Stimulated activated CD4-positive, alpha-beta T cell treated with anti-CD3 and anti-CD28 coated beads, Interleukin-2, amount 100 ng/mL, for 24 hours (primary cell): ENCODE measurements around the gene CCL1.
A peak's percentile ranks its signal among the peaks of the same experiment; 100 is the strongest.

Source experiments
- DNase-seq, 2 donors: peaks; one replicate each; pipeline ENCODE4 v3.0.0-alpha.2; 2020

The CCL1 gene

DNA sequence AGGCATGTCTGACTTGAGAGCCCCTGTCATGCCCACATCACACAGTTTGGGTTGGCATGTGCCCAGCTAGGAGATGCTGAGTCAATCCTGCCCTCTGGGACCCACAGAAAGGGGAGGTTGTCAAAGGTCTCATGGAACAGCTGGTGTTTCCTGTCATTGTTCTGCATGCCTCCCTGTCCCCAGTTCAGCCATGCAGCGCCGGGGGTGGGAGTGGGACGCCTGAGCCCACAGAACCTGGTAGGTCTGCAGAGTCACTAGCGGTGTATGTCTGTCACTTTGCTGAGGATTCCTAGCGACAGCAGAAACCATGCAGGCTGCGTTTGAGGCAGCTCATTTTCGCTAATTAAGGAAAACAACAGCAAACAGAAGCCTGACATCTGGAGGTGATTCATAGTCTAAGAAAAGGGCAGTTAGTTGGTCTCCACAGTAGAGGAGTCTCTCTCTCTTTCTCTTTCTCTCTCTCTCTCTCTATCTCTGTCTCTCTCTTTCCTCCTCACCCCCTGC, 19.6 kb upstream of the CCL1 start:
- peak; percentile 28 to 57 for DNase-seq

- no peak for DNase-seq
Observed at GRCh38 chr17:34379868-34380267, 16.8 kb upstream of the CCL1 start.

DNA sequence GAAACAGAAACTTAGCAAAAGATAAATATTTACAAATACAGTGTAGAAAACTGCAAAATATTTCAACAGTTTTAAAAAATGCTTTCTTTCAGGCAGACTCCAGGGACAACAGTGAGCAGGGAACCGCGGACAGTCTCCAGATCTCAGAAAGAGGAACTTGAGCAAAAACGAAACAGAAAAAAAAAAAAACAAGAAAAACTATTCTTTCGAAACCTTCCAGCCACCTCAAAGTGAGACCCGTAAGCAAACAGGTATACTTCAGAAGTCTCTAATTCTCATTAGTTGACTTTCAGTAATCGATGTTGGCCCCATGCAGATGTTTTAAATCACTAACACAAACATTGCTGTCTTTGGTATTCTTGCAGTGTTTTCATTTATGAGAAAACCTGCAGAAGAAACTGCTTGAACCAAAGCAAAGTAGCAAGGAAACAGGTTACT, 15.7 kb upstream of the CCL1 start:
- DNase-seq: peak in 1 of 2 donors; percentile 31

DNA sequence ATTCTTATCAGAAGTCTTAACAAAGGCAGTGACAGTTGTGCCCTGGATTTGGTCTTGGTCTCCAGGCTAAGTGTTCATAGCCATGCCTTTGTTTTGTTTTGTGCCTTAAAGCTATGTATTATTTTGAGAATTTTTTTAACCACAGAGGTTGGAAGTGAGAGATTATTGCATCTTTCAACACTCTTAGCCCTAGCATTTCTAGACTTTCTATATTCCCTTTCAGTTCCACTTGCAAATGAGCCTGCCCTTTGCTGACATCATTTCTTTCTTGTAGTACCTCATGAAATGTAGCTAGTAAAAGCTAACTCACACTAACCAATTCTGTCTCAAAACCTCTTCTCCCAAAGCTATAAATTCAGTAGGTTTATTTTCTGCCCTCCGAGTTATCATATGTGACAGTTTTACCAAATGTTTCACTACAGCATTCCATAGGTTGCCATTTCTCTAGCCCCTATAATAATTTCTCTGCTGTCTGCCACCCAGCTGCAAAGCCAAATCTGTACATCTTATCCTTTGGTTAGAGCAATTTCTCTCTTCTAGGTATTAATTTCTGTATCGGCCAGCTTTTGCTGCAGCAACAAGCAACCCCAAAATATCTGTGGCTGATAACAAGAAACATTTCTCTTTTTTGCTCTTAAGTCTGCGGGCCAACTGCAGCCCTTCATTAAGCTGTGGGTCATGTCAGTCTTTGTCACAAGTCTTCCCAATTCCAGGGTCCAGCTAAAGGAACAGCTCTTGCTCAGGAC, 14.2 kb upstream of the CCL1 start:
- no peak for DNase-seq

- DNase-seq: no peak
Observed at GRCh38 chr17:34375426-34375997, 12.5 kb upstream of the CCL1 start.

DNA sequence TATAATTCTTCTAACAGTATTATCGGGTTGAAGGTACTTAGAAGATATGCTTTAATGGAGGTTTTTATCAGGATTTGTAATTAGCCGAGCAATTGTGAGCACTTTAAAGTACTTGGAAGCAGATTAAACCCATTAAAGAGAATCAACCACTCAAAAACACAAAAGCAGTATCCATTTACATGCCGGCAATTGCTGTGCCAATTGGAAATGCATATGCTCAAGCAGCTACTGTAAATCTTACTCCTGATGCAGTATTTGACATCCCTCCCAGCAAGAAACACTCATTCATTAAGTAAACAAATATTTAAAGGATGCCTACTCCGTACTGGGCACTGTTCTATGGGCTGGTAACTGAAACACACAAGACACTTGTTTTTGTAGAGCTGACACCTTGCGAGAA, 11.4 kb upstream of the CCL1 start:
- no peak for DNase-seq

GRCh38 chr17:34371405-34372100, 8.5 kb upstream of the CCL1 start:
- no peak for DNase-seq

DNA sequence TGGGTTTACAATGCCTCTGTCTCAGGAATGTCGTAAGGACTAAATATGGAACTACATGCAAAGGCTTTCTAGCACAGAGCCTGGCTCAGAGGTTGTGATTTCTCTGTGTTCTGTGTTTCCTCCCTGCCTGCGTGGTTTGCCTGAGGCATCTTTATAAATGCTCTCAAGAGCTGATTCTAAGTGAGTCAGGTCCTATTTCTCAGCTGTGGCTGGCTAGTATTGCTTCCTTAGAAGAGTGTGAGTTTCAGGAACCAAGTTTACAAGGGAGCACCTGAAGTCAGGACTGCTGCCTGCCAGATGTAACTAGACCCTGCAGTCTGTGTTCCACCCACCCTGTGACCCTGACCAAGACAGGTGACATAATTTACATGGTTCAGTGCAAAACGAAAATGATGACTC, 8.0 kb upstream of the CCL1 start:
- no peak for DNase-seq

DNA sequence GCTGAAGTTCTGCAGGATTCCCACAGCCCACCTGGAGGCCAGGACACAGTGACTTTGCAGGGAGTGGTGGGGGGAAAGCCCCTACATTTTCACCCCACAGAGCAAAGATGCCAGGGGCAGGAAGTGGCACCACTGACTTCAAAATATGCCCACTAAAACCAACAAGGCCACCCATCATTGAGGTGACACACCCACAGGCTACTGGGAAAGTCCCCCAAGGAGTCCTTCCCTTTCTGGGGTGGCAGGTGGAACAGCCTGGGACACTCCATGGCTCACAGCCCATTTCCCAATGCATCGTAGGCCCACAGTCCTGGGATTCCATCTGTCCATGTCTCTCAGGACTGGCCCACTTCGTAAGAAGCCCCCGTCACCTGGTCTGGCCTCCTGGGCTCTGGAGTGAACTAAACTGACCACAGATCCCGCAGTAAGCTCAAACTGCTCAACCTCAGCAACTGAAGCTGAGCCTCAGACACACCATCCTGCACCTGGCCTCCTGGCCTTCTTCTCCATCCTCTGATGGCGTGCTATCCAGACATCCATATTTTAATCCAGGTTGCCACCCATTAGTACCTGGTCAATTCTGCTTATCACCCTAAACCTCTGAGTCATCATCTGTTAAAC, 7.5 kb upstream of the CCL1 start:
- DNase-seq: no peak

- no peak for DNase-seq
Observed at GRCh38 chr17:34369571-34369970, 6.5 kb upstream of the CCL1 start.

- no peak for DNase-seq
Observed at GRCh38 chr17:34368946-34369500, 6.0 kb upstream of the CCL1 start.

DNA sequence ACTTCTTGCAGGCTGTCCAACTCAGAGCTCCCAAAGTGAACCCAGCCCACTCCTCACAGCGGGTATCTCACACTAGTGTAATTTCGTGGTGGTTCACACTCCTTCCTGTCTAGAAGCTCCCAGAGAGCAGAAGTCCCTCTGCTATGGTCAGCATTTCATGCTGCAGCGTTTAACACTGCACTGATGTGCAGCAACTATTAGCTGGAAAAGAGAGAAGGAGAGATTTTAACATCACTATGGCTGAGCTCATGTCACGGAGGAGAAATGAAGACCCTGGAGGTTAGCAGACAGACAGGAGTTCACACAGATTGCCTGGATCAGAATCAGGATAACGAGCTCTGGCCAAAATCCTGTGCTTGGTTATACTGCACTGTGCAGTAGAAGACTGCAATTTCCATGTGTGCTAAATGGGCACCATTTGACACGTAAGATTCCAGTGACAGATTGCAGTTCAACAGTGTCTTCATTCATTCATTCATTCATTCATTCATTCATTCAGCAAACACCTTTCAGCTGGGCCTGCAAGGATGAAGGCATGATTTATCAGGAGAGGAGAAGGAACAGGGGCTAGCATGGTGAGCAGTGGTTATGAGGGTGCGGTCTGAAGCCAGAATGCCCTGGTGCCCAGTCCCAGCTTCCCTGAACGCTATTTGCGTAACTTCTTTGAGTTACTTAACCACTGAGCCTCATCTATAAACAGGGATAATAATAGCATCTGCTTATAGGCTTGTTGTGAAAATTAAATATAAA, 5.3 kb upstream of the CCL1 start:
- no peak for DNase-seq

DNA sequence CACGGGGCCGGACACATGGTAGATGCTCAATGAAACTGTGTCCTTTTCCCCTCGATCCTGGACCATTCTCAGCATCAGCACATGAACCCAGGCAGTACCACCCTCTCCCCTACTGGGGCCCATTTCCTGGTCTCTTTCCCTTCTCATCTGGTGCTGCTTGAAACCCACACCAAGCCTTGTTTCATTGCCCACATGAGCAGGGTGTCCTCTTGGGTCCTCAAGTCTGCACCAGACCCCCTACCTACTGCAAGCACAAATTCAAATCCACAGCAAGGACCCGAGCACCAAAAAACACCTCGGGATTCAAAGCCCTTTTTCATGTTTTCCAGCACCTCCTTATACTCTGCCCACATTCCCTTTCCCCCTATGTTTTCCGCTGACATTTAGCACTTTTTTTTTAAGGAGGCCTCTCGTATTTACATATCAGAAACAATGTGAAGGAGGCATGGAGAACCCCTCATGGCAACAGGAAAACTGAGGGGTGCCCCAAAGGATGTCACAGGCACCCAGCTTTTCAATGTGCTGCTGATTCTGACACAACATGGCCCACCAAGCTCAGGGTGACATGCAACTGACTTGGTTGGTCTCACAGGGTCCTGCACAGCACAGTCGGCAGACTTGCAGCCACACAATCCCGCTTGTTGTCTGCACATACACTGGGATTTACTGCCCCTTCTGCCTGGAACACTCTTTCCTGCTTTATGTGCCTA, 4.6 kb upstream of the CCL1 start:
- DNase-seq: no peak

- DNase-seq: no peak
Observed at GRCh38 chr17:34366529-34367107, 3.6 kb upstream of the CCL1 start.

DNA sequence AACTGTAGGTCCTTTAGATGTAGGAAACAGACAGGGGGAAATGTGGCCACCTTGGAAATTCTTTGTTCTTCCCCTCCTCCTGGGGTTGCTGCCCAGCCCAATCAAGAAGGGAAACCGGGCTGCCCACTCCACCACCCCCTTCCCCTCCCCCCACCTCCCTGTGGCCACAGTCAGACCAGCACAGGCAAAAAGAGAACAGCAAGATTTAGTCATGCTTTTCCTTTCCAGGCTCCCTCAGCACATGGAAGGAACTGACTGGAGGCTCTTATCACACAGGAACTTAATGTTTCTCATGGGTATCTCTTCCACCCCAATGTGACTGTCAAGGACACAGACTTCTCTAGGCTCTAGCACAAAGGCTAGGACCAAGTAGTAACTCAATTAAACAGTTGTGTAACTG, 3.0 kb upstream of the CCL1 start:
- DNase-seq: no peak

GRCh38 chr17:34365340-34365739, 2.3 kb upstream of the CCL1 start:
- no peak for DNase-seq

- DNase-seq: no peak
Observed at GRCh38 chr17:34364751-34365150, 1.7 kb upstream of the CCL1 start.

DNA sequence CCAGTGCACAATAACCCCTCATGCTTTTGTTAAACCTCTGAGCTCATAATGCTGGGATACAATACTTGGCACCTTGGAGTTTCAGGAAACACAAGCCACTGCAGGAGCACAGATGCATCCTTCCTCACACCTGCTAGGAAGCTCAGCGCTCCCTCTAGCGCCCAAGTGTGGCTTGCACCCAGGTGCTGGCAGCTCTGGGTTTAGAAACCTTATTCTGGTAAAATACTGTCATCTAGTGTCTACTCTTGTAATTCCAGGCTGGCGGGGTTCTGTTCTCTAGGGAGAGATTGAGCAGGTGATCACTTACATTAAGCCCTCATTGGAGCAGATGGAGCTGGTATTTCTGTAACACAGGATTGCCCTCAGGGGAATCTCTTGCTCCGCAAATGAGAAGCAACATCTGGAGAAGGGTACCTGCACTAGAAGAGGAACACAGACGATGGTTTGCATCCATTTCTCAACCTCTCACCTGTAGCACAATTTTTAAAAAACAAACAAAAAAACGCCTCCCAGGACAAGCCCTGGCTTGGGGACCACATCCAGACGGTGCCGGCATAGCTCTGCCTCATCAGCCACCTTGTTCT, 1.5 kb downstream of the CCL1 start:
- peak; percentile 67 to 85 for DNase-seq

DNA sequence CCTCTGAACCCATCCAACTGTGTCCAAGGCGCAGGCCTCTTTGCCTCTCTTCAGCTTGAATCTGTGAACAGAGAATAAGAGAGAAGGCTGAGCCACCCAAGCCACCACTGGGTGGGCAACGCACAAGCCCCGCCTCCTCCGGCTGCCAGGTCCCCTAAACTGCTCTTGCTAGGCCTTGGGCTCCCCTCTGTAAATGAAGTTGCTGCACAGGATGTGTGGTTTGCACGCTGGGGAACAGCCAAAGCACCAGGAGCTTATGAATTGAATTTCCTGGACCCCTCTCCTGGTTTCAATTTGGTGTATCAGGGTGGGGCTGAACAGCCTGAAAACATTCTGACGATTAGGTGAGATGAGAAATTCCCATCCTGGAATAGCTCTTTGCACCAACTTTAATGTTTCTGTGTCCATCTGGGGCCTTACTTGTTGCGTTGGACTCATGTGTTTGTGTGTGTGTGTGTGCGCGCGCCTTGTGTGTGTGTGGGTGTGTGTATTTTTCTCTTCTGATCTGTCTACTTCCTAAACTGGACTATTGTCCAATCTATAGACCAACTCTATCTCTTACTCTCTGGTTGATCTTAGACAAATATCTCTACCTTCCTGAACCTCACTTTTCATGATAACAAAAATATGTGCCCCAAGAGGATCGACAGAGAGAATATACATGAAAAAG, 2.3 kb downstream of the CCL1 start:
- DNase-seq: no peak

- DNase-seq: no peak
Observed at GRCh38 chr17:34358631-34359030, 4.4 kb downstream of the CCL1 start.
